Naive B cell (primary cell): ENCODE results near the gene YBX1. TPM values are rescaled to one million over a fixed set of nuclear protein-coding genes. Genes with fewer than 3 reads are reported as not detected.
A peak's percentile ranks its signal among the peaks of the same experiment; 100 is the strongest.
"Not testable (repeated sequence)": the region's sequence is repeated elsewhere in the genome, so short reads cannot be mapped to it uniquely, and the experiment has no call there.

Experiments used
- ATAC-seq, 2 donors: fragments of 150-1000 bp; cut with Tn5 transposase; 2 replicates each; pipeline ENCODE4 v1.10.0; 2021; ENCODE audit warnings: low read depth in 2 of 2, mild to moderate bottlenecking in 2 of 2, moderate library complexity in 2 of 2
- DNase-seq: peaks from one replicate; pipeline ENCODE4 v3.0.0; 2022
- H3K27ac Mint-ChIP-seq, 6 donors: one replicate each; pipeline ENCODE4 v1.8.0; 2020 to 2022; ENCODE audit warnings: mild to moderate bottlenecking in 6 of 6, mixed read lengths in 6 of 6, moderate library complexity in 5 of 6, inconsistent platforms in 2 of 6
- H3K27me3 Mint-ChIP-seq, 3 donors: one replicate each; pipeline ENCODE4 v1.8.0; 2021 to 2022; ENCODE audit warnings: mixed read lengths in 3 of 3, mild to moderate bottlenecking in 1 of 3
- H3K36me3 Mint-ChIP-seq, 2 donors: one replicate each; pipeline ENCODE4 v1.8.0; 2020 to 2022; ENCODE audit warnings: mixed read lengths in 2 of 2, inconsistent platforms in 1 of 2, mild to moderate bottlenecking in 1 of 2
- H3K4me1 Mint-ChIP-seq, 3 donors: one replicate each; pipeline ENCODE4 v1.8.0; 2020 to 2022; ENCODE audit warnings: mixed read lengths in 3 of 3, inconsistent platforms in 1 of 3, mild to moderate bottlenecking in 1 of 3, moderate library complexity in 1 of 3
- H3K4me3 Mint-ChIP-seq, 8 donors: one replicate each; pipeline ENCODE4 v1.8.0; 2020 to 2022; ENCODE audit warnings: mild to moderate bottlenecking in 8 of 8, mixed read lengths in 8 of 8, moderate library complexity in 8 of 8, inconsistent platforms in 2 of 8
- H3K9me3 Mint-ChIP-seq, 7 donors: one replicate each; pipeline ENCODE4 v1.8.0; 2020 to 2022; ENCODE audit warnings: mixed read lengths in 7 of 7, mild to moderate bottlenecking in 5 of 7, inconsistent platforms in 2 of 7, moderate library complexity in 1 of 7
- polyA plus RNA-seq, 6 donors: library from polyadenylated mRNA; unstranded; fragments of 300-500 nt; fragmentation: Illumina TruSeq; gene quantifications; one replicate each; pipeline ENCODE4 v1.2.3, GENCODE V29; 2021; ENCODE audit warnings: low read depth in 6 of 6

Gene YBX1
- polyA plus RNA-seq, 6 donors from 2014 or later: 88.9 to 117 (median 110) TPM

DNA sequence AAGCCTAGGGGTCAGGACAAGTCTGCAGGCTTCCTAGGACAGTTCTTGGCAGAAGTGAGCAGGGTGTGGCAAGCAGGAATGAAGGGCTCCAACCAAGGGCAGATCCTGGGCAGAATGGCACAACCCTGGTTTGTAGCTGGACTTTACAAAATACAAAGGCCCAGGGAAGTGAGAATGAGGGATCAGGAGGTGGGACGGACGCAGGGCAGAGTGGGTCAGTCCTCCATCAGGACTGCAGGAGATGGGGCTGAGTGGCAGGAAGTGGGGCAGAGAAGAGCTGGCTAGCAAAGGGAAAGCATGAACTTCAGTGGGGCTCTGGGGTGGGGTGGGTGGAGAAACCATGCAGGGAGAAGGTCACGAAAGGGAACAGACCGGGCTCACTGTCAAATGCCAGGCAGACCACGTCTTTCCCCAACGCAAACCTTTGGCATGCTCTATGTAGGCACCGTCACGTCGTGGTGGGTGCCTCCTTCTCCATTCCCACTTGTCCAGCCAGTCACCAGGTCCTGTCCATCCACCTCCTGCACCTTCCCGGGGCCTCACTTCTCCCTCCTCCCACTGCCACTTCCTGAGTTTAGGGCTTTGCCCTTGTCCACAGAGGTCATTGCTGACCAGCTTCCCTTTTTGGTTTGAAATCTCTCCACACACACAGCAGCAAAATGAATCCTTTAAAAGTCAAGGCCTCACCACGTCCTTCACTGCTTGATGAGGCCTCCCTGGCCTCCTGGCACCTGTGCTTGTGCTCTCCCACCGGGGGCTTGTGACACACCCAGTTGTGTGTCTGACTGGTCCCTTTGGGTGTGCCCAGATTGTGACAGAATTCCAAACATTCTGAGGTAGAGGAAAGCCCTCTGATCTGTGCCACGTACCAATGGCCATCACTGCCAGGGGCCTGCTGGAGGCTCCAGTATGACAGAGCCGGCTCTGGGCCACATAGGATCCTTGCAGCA is 66.5 kb downstream of the YBX1 start:
- Mint-ChIP-seq H3K27ac (peak overlapping the region in 2 of 6 donors; percentile 12 to 67), H3K9me3 (peaks cover 0 to 4% (median 3%) of the 10 kb centered on the region in 7 donors), H3K27me3 (no peaks in the 10 kb centered on the region), H3K36me3 (peaks cover 23 to 25% of the 10 kb centered on the region in 2 donors), H3K4me3 (no peak overlapping the region), H3K4me1 (peaks cover 0 to 5% (median 0%) of the 10 kb centered on the region in 3 donors)
- ATAC-seq (no peak), DNase-seq (no peak)

DNA sequence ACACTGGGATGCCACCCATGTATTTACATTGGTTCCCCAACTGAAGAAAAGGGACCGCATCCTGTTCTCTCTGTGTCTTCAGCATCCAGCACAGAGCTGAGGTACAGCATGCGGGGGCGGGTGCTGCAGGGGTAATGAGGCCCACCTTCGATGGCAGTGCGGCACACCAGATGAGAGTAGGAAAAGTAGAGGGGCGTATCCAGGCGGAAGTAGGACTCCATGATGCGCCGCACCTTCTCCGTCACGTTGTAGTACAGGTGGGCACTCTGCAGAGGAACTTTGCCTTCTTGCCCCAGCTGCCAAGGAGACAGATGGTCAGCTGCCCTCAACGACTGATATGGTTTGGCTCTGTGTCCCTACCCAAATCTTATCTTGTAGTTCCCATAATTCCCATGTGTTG is 67.8 kb downstream of the YBX1 start:
- H3K27ac Mint-ChIP-seq: peak overlapping the region in 1 of 6 donors; percentile 3
- H3K4me1 Mint-ChIP-seq: peaks cover 0 to 5% (median 0%) of the 10 kb centered on the region in 3 donors
- DNase-seq (no peak), ATAC-seq (no peak)
- no peak overlapping the region for H3K4me3 Mint-ChIP-seq
- peaks cover 35% of the 10 kb centered on the region in 2 donors for H3K36me3 Mint-ChIP-seq
- H3K9me3 Mint-ChIP-seq: peaks cover 0 to 4% (median 3%) of the 10 kb centered on the region in 7 donors
- H3K27me3 Mint-ChIP-seq: no peaks in the 10 kb centered on the region

DNA sequence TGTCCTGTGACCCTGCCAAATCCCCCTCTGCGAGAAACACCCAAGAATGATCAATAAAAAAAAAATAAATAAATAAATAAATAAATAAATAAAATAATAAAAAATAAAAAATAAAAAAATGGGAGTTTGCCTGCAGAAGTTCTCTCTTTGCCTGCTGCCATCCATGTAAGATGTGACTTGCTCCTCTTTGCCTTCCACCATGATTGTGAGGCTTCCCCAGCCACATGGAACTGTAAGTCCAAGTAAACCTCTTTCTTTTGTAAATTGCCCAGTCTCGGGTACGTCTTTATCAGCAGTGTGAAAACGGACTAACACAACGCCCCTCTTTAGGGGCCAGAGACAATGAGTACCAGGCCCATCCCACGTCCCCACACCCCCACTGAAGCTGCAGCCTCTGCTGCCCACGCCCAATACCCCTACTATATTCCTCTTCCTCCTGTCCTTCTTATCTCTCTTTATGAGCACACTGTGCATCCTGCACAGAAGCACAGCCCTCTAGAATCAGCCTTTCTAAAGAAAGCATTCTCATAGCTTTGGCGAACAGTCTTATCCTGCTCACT is 69.4 kb downstream of the YBX1 start:
- Mint-ChIP-seq H3K4me3 (peak overlapping the region in 2 of 8 donors; percentile 1 to 51), H3K36me3 (peaks cover 43 to 48% of the 10 kb centered on the region in 2 donors), H3K27ac (peak overlapping the region in 2 of 6 donors; percentile 5 to 61)
- not testable (repeated sequence) for ATAC-seq, DNase-seq, H3K27me3 Mint-ChIP-seq, H3K4me1 Mint-ChIP-seq, H3K9me3 Mint-ChIP-seq

DNA sequence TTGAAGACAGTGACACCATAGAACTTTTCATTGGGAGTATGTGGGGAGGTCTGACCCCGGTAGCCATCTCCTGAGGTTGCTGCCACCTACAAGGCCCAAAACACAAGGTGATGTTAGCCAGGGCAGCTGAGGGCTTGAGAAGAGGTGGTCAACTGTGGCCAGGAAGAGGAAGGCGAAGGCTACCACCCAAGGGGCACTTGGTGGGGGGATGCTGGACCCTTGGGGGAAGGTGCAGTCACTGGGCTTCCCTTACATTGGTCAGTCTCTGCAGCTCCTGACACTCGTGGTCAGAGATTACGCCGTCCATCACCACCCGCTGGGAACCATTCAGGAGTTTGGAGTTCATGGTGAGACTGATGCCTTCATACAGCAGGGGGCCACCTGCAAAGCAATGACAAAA is 70.1 kb downstream of the YBX1 start:
- H3K27ac Mint-ChIP-seq: no peak overlapping the region

DNA sequence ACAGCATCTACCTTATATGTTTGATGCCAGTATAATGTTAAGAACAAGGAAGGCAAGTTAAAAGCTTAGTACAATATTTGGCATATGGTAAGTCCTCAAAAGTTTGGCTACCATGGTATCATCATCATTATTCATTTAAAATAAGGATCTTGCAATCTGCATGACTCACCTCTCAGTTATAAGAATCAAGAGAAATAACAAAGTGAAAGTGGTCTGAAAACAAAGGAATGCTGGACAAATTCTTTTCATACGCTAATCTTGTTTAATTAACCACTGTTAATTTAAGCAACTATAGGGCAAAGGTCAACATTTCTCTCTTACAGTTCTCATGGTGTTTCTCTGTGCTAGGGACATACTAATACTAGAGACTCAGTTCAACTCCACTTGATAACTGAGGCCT is 70.9 kb downstream of the YBX1 start:
- no peak for DNase-seq
- no peak overlapping the region for H3K27ac Mint-ChIP-seq
- peaks cover 51 to 60% of the 10 kb centered on the region in 2 donors for H3K36me3 Mint-ChIP-seq

More for the DNA sequence above, 70.1 kb downstream of the YBX1 start:
- ATAC-seq (no peak), DNase-seq (no peak)
- no peak overlapping the region for H3K4me3 Mint-ChIP-seq
- peaks cover 47 to 55% of the 10 kb centered on the region in 2 donors for H3K36me3 Mint-ChIP-seq
- no peaks in the 10 kb centered on the region for H3K27me3 Mint-ChIP-seq
- H3K9me3 Mint-ChIP-seq: peaks cover 0 to 4% (median 3%) of the 10 kb centered on the region in 7 donors
- H3K4me1 Mint-ChIP-seq: peaks cover 5 to 9% (median 8%) of the 10 kb centered on the region in 3 donors

More for the DNA sequence above, 70.9 kb downstream of the YBX1 start:
- H3K4me1 Mint-ChIP-seq: peaks cover 6 to 11% (median 9%) of the 10 kb centered on the region in 3 donors
- H3K4me3 Mint-ChIP-seq: no peak overlapping the region
- no peaks in the 10 kb centered on the region for H3K27me3 Mint-ChIP-seq
- peaks cover 0 to 4% (median 3%) of the 10 kb centered on the region in 7 donors for H3K9me3 Mint-ChIP-seq
- ATAC-seq: no peak

Other genes starting within 250 kb of the YBX1 start
- gene ZMYND12, start 226.4 kb upstream of the YBX1 start, polyA plus RNA-seq: 1 to 10 TPM in 4 of 6 donors, under 1 TPM in 2; 0.33 to 5.7 (median 1.9) TPM
- 100 to 1,000 TPM; 141 to 214 (median 157) TPM for gene PPCS, start 225.9 kb upstream of the YBX1 start, polyA plus RNA-seq
- 1 to 10 TPM in 5 of 6 donors, under 1 TPM in 1; 0.72 to 4.0 (median 1.3) TPM for gene CCDC30, start 219.1 kb upstream of the YBX1 start, polyA plus RNA-seq
- gene PPIH, start 24.0 kb upstream of the YBX1 start, polyA plus RNA-seq: 10 to 100 TPM; 54.1 to 86.8 (median 72.1) TPM
- gene CLDN19, start 57.8 kb downstream of the YBX1 start, polyA plus RNA-seq: under 1 TPM in 1 of 6 donors, not detected in 5; 0.11 TPM
- gene P3H1, start 84.6 kb downstream of the YBX1 start, polyA plus RNA-seq: 10 to 100 TPM in 1 of 6 donors, 1 to 10 TPM in 5; 6.1 to 13.4 (median 7.0) TPM
- 1 to 10 TPM; 2.3 to 6.6 (median 4.3) TPM for gene C1orf50, start 84.8 kb downstream of the YBX1 start, polyA plus RNA-seq
- under 1 TPM in 1 of 6 donors, not detected in 5; 0.11 TPM for gene TMEM269, start 102.6 kb downstream of the YBX1 start, polyA plus RNA-seq
- gene ERMAP, start 134.7 kb downstream of the YBX1 start, polyA plus RNA-seq: 1 to 10 TPM in 5 of 6 donors, not detected in 1; 2.2 to 3.7 (median 2.6) TPM
- 10 to 100 TPM; 51.0 to 73.2 (median 65.8) TPM for gene SVBP, start 135.0 kb downstream of the YBX1 start, polyA plus RNA-seq
- gene ZNF691, start 164.2 kb downstream of the YBX1 start, polyA plus RNA-seq: 10 to 100 TPM in 2 of 6 donors, 1 to 10 TPM in 3, not detected in 1; 6.2 to 13.4 (median 9.4) TPM